PC-9 (cell line): ENCODE results near the gene GBGT1. TPM values are rescaled to one million over a fixed set of nuclear protein-coding genes. Genes with fewer than 3 reads are reported as not detected.

Source experiments
- BruUV-seq: library from RNA; stranded (reverse); fragments of 400-500 nt; replicated peaks from 2 replicates; lab custom pipeline; 2021; lab: Mats Ljungman, UMichigan
- CTCF ChIA-PET: fragments of 300-600 bp; sonication (Branson Sonifier 250); formaldehyde crosslinking; loops from one replicate; lab custom pipeline; 2022; ENCODE audit warnings: antibody characterized with exemption; lab: Charles Lee
- POLR2A ChIA-PET: fragments of 300-600 bp; sonication (Branson Sonifier 250); formaldehyde crosslinking; loops from one replicate; lab custom pipeline; 2022; ENCODE audit warnings: antibody characterized with exemption; ENCODE audit not compliant: unreplicated experiment; lab: Charles Lee
- DNase-seq, 2 experiments: peaks; one replicate each; pipeline versions ENCODE4 v3.0.0 to v3.0.0-alpha.2; 2015 to 2022; ENCODE audit warnings: mixed read lengths in 1 of 2
- H2AFZ ChIP-seq: fragments of 200-600 bp; sonication (generic); 2 replicates; pipeline ENCODE4 v1.8.1; 2017; ENCODE audit warnings: antibody characterized with exemption
- H3F3A ChIP-seq: fragments of 200-600 bp; sonication (generic); 2 replicates; pipeline ENCODE4 v1.8.1; 2017; ENCODE audit warnings: antibody characterized with exemption, mild to moderate bottlenecking, low read depth; ENCODE audit not compliant: insufficient read depth
- H3K27ac ChIP-seq: fragments of 200-600 bp; sonication (generic); 2 replicates; pipeline ENCODE4 v1.6.1; 2016; ENCODE audit warnings: mixed run types
- H3K27me3 ChIP-seq: fragments of 200-600 bp; sonication (generic); 2 replicates; pipeline ENCODE4 v1.6.1; 2016; ENCODE audit warnings: low read depth, mixed run types; ENCODE audit not compliant: insufficient read depth
- H3K36me3 ChIP-seq: fragments of 200-600 bp; sonication (generic); 2 replicates; pipeline ENCODE4 v1.6.1; 2016; ENCODE audit warnings: low read depth, mixed run types
- H3K4me1 ChIP-seq: fragments of 200-600 bp; sonication (generic); replicated peaks from 2 replicates; pipeline ENCODE4 v1.6.1; 2016; ENCODE audit warnings: mixed run types; ENCODE audit not compliant: insufficient read depth
- H3K4me2 ChIP-seq: fragments of 200-600 bp; sonication (generic); 2 replicates; pipeline ENCODE4 v1.6.1; 2017; ENCODE audit warnings: mixed run types
- H3K4me3 ChIP-seq: fragments of 200-600 bp; sonication (generic); 2 replicates; pipeline ENCODE4 v1.6.1; 2016; ENCODE audit warnings: mixed run types
- H3K79me2 ChIP-seq: fragments of 200-600 bp; sonication (generic); 2 replicates; pipeline ENCODE4 v1.6.1; 2017; ENCODE audit warnings: low read depth, mixed run types
- H3K9me2 ChIP-seq: fragments of 200-600 bp; sonication (generic); 2 replicates; pipeline ENCODE4 v1.8.1; 2017; ENCODE audit warnings: mild to moderate bottlenecking; ENCODE audit not compliant: insufficient read depth
- H3K9me3 ChIP-seq: fragments of 200-600 bp; sonication (generic); 2 replicates; pipeline ENCODE4 v1.8.1; 2016; ENCODE audit warnings: low read depth; ENCODE audit not compliant: insufficient read depth
- H4K20me1 ChIP-seq: fragments of 200-600 bp; sonication (generic); 2 replicates; pipeline ENCODE4 v1.8.1; 2017; ENCODE audit not compliant: insufficient read depth
- CTCF ChIP-seq: fragments of 200-600 bp; sonication (generic); conservative IDR thresholded peaks from 2 replicates; pipeline ENCODE4 v1.6.1; 2017; ENCODE audit warnings: mixed run types, antibody characterized with exemption, mild to moderate bottlenecking, moderate library complexity
- EZH2 ChIP-seq: fragments of 200-600 bp; sonication (generic); IDR thresholded peaks from 2 replicates; pipeline ENCODE4 v1.8.0; 2017; ENCODE audit warnings: antibody characterized with exemption, low read depth
- intact Hi-C: fragments of 100-400 bp; cut with micrococcal nuclease; formaldehyde crosslinking; loops from one replicate; pipeline ENCODE4 v1.10.0; 2022; ENCODE audit not compliant: unreplicated experiment
- total RNA-seq: library from RNA; stranded (reverse); gene quantifications from 2 replicates; pipeline ENCODE4 v1.2.3, GENCODE V29; 2021

Gene GBGT1
- total RNA-seq, 1 experiment from 2014 or later, result 1.2 TPM

- ChIA-PET CTCF (no interaction called here), POLR2A (no interaction called here)
- Histone ChIP-seq H3K4me2 (no peak overlapping the region), H2AFZ (no peak overlapping the region), H3K4me1 (no peaks in the 10 kb centered on the region), H3K27me3 (peaks cover 79% of the 10 kb centered on the region), H3K9me3 (no peaks in the 10 kb centered on the region; the same call in 1 of the 2 replicates), H3K36me3 (no peaks in the 10 kb centered on the region), H3K9me2 (no peaks in the 10 kb centered on the region), H3K79me2 (no peaks in the 10 kb centered on the region), H3F3A (no peaks in the 10 kb centered on the region), H3K27ac (no peak overlapping the region), H3K4me3 (no peak overlapping the region), H4K20me1 (no peaks in the 10 kb centered on the region)
- no peak for DNase-seq
- no TSS peak for BruUV-seq
- intact Hi-C loops, result no loop called here
- TF ChIP-seq CTCF (no peak), EZH2 (no peak)
Observed at GRCh38 chr9:133191989-133192388, 28.3 kb upstream of the GBGT1 start.

- Histone ChIP-seq H3K4me3 (no peak overlapping the region), H2AFZ (no peak overlapping the region), H3F3A (no peaks in the 10 kb centered on the region), H3K4me2 (no peak overlapping the region), H3K27me3 (peaks cover 62% of the 10 kb centered on the region), H3K79me2 (no peaks in the 10 kb centered on the region), H3K9me3 (no peaks in the 10 kb centered on the region; the same call in 1 of the 2 replicates), H3K27ac (no peak overlapping the region), H3K9me2 (no peaks in the 10 kb centered on the region), H4K20me1 (no peaks in the 10 kb centered on the region), H3K4me1 (no peaks in the 10 kb centered on the region), H3K36me3 (no peaks in the 10 kb centered on the region)
- no peak for DNase-seq
- no TSS peak for BruUV-seq
- intact Hi-C loops, result no loop called here
- POLR2A ChIA-PET, result interaction anchor here (0.6 kb wide), 1 partner anchor 111 kb away, joined by 8 read pairs; no protein-coding TSS in a partner anchor
- no peak for TF ChIP-seq CTCF
- no peak for TF ChIP-seq EZH2
- CTCF ChIA-PET, result no interaction called here
Observed at GRCh38 chr9:133189826-133190225, 26.1 kb upstream of the GBGT1 start.

GRCh38 chr9:133188843-133189180, 25.1 kb upstream of the GBGT1 start:
- ChIA-PET CTCF (interaction anchor here (0.6 to 2.2 kb wide), 10 partner anchors 13 to 298 kb away, joined by 3 to 17 read pairs (median 4); no protein-coding TSS in a partner anchor), POLR2A (interaction anchor here (1.4 kb wide), 1 partner anchor 142 kb away, joined by 9 read pairs; no protein-coding TSS in a partner anchor)
- Histone ChIP-seq H2AFZ (no peak overlapping the region), H4K20me1 (no peaks in the 10 kb centered on the region), H3K4me1 (no peaks in the 10 kb centered on the region), H3K4me2 (no peak overlapping the region), H3K4me3 (no peak overlapping the region), H3K27me3 (peaks cover 62% of the 10 kb centered on the region), H3K36me3 (no peaks in the 10 kb centered on the region), H3K27ac (no peak overlapping the region), H3K9me3 (no peaks in the 10 kb centered on the region), H3K9me2 (no peaks in the 10 kb centered on the region), H3F3A (no peaks in the 10 kb centered on the region), H3K79me2 (no peaks in the 10 kb centered on the region)
- TF ChIP-seq CTCF (no peak), EZH2 (no peak)
- no TSS peak for BruUV-seq
- DNase-seq, result no peak
- intact Hi-C loops, result loop anchor here (1.0 kb wide), 1 partner anchor 50 kb away; no protein-coding TSS in a partner anchor
